Endothelial cell of umbilical vein (primary cell): ENCODE results near the gene GNAS-AS1. TPM values are rescaled to one million over a fixed set of nuclear protein-coding genes. Genes with fewer than 3 reads are reported as not detected.

Experiments
- BruUV-seq: library from RNA; stranded (reverse); fragments of 400-500 nt; replicated peaks from 2 replicates; lab custom pipeline; 2021; lab: Mats Ljungman, UMichigan
- CTCF ChIA-PET: fragments of 300-600, 350-600 bp; sonication (Branson Sonifier 250); formaldehyde crosslinking; loops from one replicate; lab custom pipeline; 2021; ENCODE audit warnings: antibody characterized with exemption, inconsistent platforms; lab: Charles Lee
- POLR2A ChIA-PET: fragments of 300-600, 350-600 bp; sonication (Branson Sonifier 250); formaldehyde crosslinking; loops from one replicate; lab custom pipeline; 2021; ENCODE audit warnings: antibody characterized with exemption, inconsistent platforms; lab: Charles Lee
- DNase-seq: peaks from one replicate; pipeline ENCODE4 v3.0.0-alpha.2; 2011; ENCODE audit warnings: low read depth, low spot score
- FAIRE-seq: peaks from 2 replicates; lab custom pipeline; 2011; peaks lifted over from hg19 to GRCh38; lab: Jason Lieb, UNC
- H2AFZ ChIP-seq: 2 replicates; pipeline ENCODE4 v1.6.0; 2012; ENCODE audit warnings: low read depth, low read length, control low read depth, inconsistent platforms
- H3K27ac ChIP-seq: 2 replicates; pipeline ENCODE4 v1.5.1; 2011; ENCODE audit warnings: low read depth, mild to moderate bottlenecking, control low read depth, low read length, moderate library complexity; ENCODE audit not compliant: insufficient read depth
- H3K27me3 ChIP-seq, 2 experiments: 2 replicates each; pipeline versions ENCODE4 v1.6.0 to v1.6.1; 2011; ENCODE audit warnings: low read length in 2 of 2, mixed read lengths in 1 of 2; ENCODE audit not compliant: control insufficient read depth in 2 of 2, insufficient read depth in 2 of 2
- H3K36me3 ChIP-seq, 2 experiments: 2 replicates in 1 of 2; 3 replicates in 1 of 2; pipeline ENCODE4 v1.5.1; 2011; ENCODE audit warnings: low read length in 2 of 2, mild to moderate bottlenecking in 1 of 2, moderate library complexity in 1 of 2; ENCODE audit not compliant: control insufficient read depth in 2 of 2, insufficient read depth in 2 of 2; ENCODE audit errors: extremely low read depth in 1 of 2
- H3K4me1 ChIP-seq: 3 replicates; pipeline ENCODE4 v1.5.1; 2011; ENCODE audit warnings: mild to moderate bottlenecking, low read length; ENCODE audit not compliant: control insufficient read depth, insufficient read depth; ENCODE audit errors: extremely low read depth
- H3K4me2 ChIP-seq: 2 replicates; pipeline ENCODE4 v1.6.1; 2011; ENCODE audit warnings: low read length, control low read depth, mixed read lengths; ENCODE audit not compliant: insufficient read depth
- H3K4me3 ChIP-seq, 3 experiments: fragments of 200-600 bp in 1 of 3; sonication (generic), shearing (Covaris generic) in 1 of 3; replicated peaks in 1 of 3; 2 replicates each; pipeline ENCODE4 v1.5.1; 2011 to 2016; ENCODE audit warnings: control low read depth in 3 of 3, low read length in 3 of 3, mild to moderate bottlenecking in 2 of 3, inconsistent platforms in 1 of 3, low read depth in 1 of 3, moderate library complexity in 1 of 3; ENCODE audit not compliant: insufficient read depth in 1 of 3
- H3K79me2 ChIP-seq: 2 replicates; pipeline ENCODE4 v1.6.0; 2012; ENCODE audit warnings: low read length, inconsistent platforms; ENCODE audit not compliant: control insufficient read depth, insufficient read depth
- H3K9ac ChIP-seq: replicated peaks from 2 replicates; pipeline ENCODE3; 2011; ENCODE audit warnings: low read length, control low read depth; ENCODE audit not compliant: insufficient read depth; ENCODE audit errors: extremely low read depth
- H3K9me1 ChIP-seq: replicated peaks from 3 replicates; pipeline ENCODE4 v1.6.0; 2011; ENCODE audit warnings: mild to moderate bottlenecking, low read length; ENCODE audit not compliant: control insufficient read depth, insufficient read depth; ENCODE audit errors: extremely low read depth
- H3K9me3 ChIP-seq: replicated peaks from 2 replicates; pipeline ENCODE4 v1.5.1; 2012; ENCODE audit warnings: low read length, inconsistent platforms; ENCODE audit not compliant: control insufficient read depth, insufficient read depth
- H4K20me1 ChIP-seq: replicated peaks from 2 replicates; pipeline ENCODE3; 2011; ENCODE audit warnings: mild to moderate bottlenecking, low read length; ENCODE audit not compliant: control insufficient read depth, insufficient read depth; ENCODE audit errors: extremely low read depth
- JUN ChIP-seq: IDR thresholded peaks from 2 replicates; pipeline ENCODE4 v1.6.1; 2011; ENCODE audit warnings: borderline replicate concordance, low read depth; ENCODE audit not compliant: insufficient read length, insufficient read depth
- POLR2A ChIP-seq: IDR thresholded peaks from 2 replicates; pipeline ENCODE4 v1.6.1; 2012; ENCODE audit warnings: low read depth, mild to moderate bottlenecking, control low read depth, low read length
- POLR2AphosphoS5 ChIP-seq: IDR thresholded peaks from 2 replicates; pipeline ENCODE4 v1.6.1; 2012; ENCODE audit warnings: low read depth, mild to moderate bottlenecking, control low read depth, low read length, moderate library complexity; ENCODE audit not compliant: insufficient read depth
- dilution Hi-C: fragments of 300-500 bp; cut with MboI; formaldehyde crosslinking; loops from one replicate; pipeline ENCODE4 v1.15.0; 2019; ENCODE audit warnings: low sequenced_read_pairs; ENCODE audit not compliant: extremely low pct_ligation_motif_present
- intact Hi-C: fragments of 100-400 bp; cut with micrococcal nuclease; formaldehyde crosslinking; loops from one replicate; pipeline ENCODE4 v1.10.0; 2022
- polyA plus RNA-seq, 4 experiments: library from polyadenylated mRNA; depleted of rRNA in 3 of 4; stranded (reverse) in 3 of 4; unstranded in 1 of 4; fragments of >200 nt; gene quantifications; 2 replicates each; pipeline versions ENCODE4 v1.2.1 to v1.2.3, GENCODE V29; 2011 to 2012; ENCODE audit warnings: missing spikeins in 1 of 4
- total RNA-seq: library from RNA; stranded (reverse); gene quantifications from 2 replicates; pipeline ENCODE4 v1.2.3, GENCODE V29; 2021
- TF ChIP-seq, protein P1 (sequence below): IDR thresholded peaks from 2 replicates; pipeline ENCODE4 v1.6.1; 2011; ENCODE audit not compliant: insufficient read depth, insufficient read length

Gene GNAS-AS1
- total and polyA plus RNA-seq, 2 donors (not counting 3 experiments of a cell fraction or from before 2014, with no cell fraction given): 0.11 to 0.58 TPM

DNA sequence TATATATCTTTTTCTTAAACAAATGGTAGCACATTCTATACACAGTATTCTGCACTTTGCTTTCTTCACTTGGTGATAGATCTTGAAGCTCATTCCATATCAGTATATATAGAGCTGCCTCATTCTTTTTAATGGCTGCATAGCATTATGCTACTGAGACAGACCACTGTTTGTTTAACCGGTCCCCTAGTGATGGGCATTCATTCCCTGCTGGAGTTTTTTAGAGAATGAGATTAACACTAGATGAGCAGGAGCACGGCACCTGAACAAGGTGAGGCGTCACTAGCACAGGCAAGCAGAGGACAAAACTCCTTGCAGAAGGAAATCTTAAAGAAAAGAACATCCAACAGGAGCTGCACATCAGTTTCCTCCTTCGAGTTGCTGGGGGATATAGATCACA is 69.6 kb downstream of the GNAS-AS1 start:
- Histone ChIP-seq H3K9me3 (no peaks in the 10 kb centered on the region), H4K20me1 (no peaks in the 10 kb centered on the region), H3K36me3 (no peaks in the 10 kb centered on the region), H3K9ac (no peak overlapping the region), H2AFZ (no peak overlapping the region), H3K9me1 (no peaks in the 10 kb centered on the region), H3K27me3 (peaks cover 0 to 3% of the 10 kb centered on the region in 2 experiments), H3K79me2 (no peaks in the 10 kb centered on the region), H3K4me2 (no peak overlapping the region), H3K4me1 (no peaks in the 10 kb centered on the region), H3K4me3 (no peak overlapping the region), H3K27ac (no peak overlapping the region)
- FAIRE-seq (no peak), DNase-seq (no peak)
- POLR2A ChIA-PET: no interaction called here
- TF ChIP-seq JUN (no peak), POLR2A (no peak)
- CTCF ChIA-PET: no interaction called here
- dilution Hi-C loops: no loop called here
- intact Hi-C loops: no loop called here
- no TSS peak for BruUV-seq

GRCh38 chr20:58778760-58779159 is 71.9 kb downstream of the GNAS-AS1 start:
- no peak for TF ChIP-seq POLR2AphosphoS5
- TF ChIP-seq, protein P1, sequence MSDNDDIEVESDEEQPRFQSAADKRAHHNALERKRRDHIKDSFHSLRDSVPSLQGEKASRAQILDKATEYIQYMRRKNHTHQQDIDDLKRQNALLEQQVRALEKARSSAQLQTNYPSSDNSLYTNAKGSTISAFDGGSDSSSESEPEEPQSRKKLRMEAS: no peak
- H3K4me3 ChIP-seq: no peak overlapping the region
- CTCF ChIA-PET: no interaction called here
- POLR2A ChIA-PET: no interaction called here
- DNase-seq (no peak), FAIRE-seq (no peak)
- H3K4me1 ChIP-seq: no peaks in the 10 kb centered on the region
- no peaks in the 10 kb centered on the region for H3K79me2 ChIP-seq
- H3K4me2 ChIP-seq: no peak overlapping the region
- no TSS peak for BruUV-seq
- H3K9ac ChIP-seq: no peak overlapping the region
- H2AFZ ChIP-seq: no peak overlapping the region
- no peaks in the 10 kb centered on the region for H3K36me3 ChIP-seq
- intact Hi-C loops: no loop called here
- no peak overlapping the region for H3K27ac ChIP-seq
- H3K27me3 ChIP-seq: peaks cover 0 to 3% of the 10 kb centered on the region in 2 experiments
- H3K9me3 ChIP-seq: no peaks in the 10 kb centered on the region
- no peaks in the 10 kb centered on the region for H4K20me1 ChIP-seq
- H3K9me1 ChIP-seq: no peaks in the 10 kb centered on the region
- dilution Hi-C loops: no loop called here
